PC-9 (cell line): ENCODE results near the gene RAB37. TPM values are rescaled to one million over a fixed set of nuclear protein-coding genes. Genes with fewer than 3 reads are reported as not detected.

Experiments used
- BruUV-seq: library from RNA; stranded (reverse); fragments of 400-500 nt; replicated peaks from 2 replicates; lab custom pipeline; 2021; lab: Mats Ljungman, UMichigan
- CTCF ChIA-PET: fragments of 300-600 bp; sonication (Branson Sonifier 250); formaldehyde crosslinking; loops from one replicate; lab custom pipeline; 2022; ENCODE audit warnings: antibody characterized with exemption; lab: Charles Lee
- POLR2A ChIA-PET: fragments of 300-600 bp; sonication (Branson Sonifier 250); formaldehyde crosslinking; loops from one replicate; lab custom pipeline; 2022; ENCODE audit warnings: antibody characterized with exemption; ENCODE audit not compliant: unreplicated experiment; lab: Charles Lee
- DNase-seq, 2 experiments: peaks; one replicate each; pipeline versions ENCODE4 v3.0.0 to v3.0.0-alpha.2; 2015 to 2022; ENCODE audit warnings: mixed read lengths in 1 of 2
- H2AFZ ChIP-seq: fragments of 200-600 bp; sonication (generic); 2 replicates; pipeline ENCODE4 v1.8.1; 2017; ENCODE audit warnings: antibody characterized with exemption
- H3F3A ChIP-seq: fragments of 200-600 bp; sonication (generic); 2 replicates; pipeline ENCODE4 v1.8.1; 2017; ENCODE audit warnings: antibody characterized with exemption, mild to moderate bottlenecking, low read depth; ENCODE audit not compliant: insufficient read depth
- H3K27ac ChIP-seq: fragments of 200-600 bp; sonication (generic); 2 replicates; pipeline ENCODE4 v1.6.1; 2016; ENCODE audit warnings: mixed run types
- H3K27me3 ChIP-seq: fragments of 200-600 bp; sonication (generic); 2 replicates; pipeline ENCODE4 v1.6.1; 2016; ENCODE audit warnings: low read depth, mixed run types; ENCODE audit not compliant: insufficient read depth
- H3K36me3 ChIP-seq: fragments of 200-600 bp; sonication (generic); 2 replicates; pipeline ENCODE4 v1.6.1; 2016; ENCODE audit warnings: low read depth, mixed run types
- H3K4me1 ChIP-seq: fragments of 200-600 bp; sonication (generic); replicated peaks from 2 replicates; pipeline ENCODE4 v1.6.1; 2016; ENCODE audit warnings: mixed run types; ENCODE audit not compliant: insufficient read depth
- H3K4me2 ChIP-seq: fragments of 200-600 bp; sonication (generic); 2 replicates; pipeline ENCODE4 v1.6.1; 2017; ENCODE audit warnings: mixed run types
- H3K4me3 ChIP-seq: fragments of 200-600 bp; sonication (generic); 2 replicates; pipeline ENCODE4 v1.6.1; 2016; ENCODE audit warnings: mixed run types
- H3K79me2 ChIP-seq: fragments of 200-600 bp; sonication (generic); 2 replicates; pipeline ENCODE4 v1.6.1; 2017; ENCODE audit warnings: low read depth, mixed run types
- H3K9me2 ChIP-seq: fragments of 200-600 bp; sonication (generic); 2 replicates; pipeline ENCODE4 v1.8.1; 2017; ENCODE audit warnings: mild to moderate bottlenecking; ENCODE audit not compliant: insufficient read depth
- H3K9me3 ChIP-seq: fragments of 200-600 bp; sonication (generic); 2 replicates; pipeline ENCODE4 v1.8.1; 2016; ENCODE audit warnings: low read depth; ENCODE audit not compliant: insufficient read depth
- H4K20me1 ChIP-seq: fragments of 200-600 bp; sonication (generic); 2 replicates; pipeline ENCODE4 v1.8.1; 2017; ENCODE audit not compliant: insufficient read depth
- CTCF ChIP-seq: fragments of 200-600 bp; sonication (generic); conservative IDR thresholded peaks from 2 replicates; pipeline ENCODE4 v1.6.1; 2017; ENCODE audit warnings: mixed run types, antibody characterized with exemption, mild to moderate bottlenecking, moderate library complexity
- EZH2 ChIP-seq: fragments of 200-600 bp; sonication (generic); IDR thresholded peaks from 2 replicates; pipeline ENCODE4 v1.8.0; 2017; ENCODE audit warnings: antibody characterized with exemption, low read depth
- intact Hi-C: fragments of 100-400 bp; cut with micrococcal nuclease; formaldehyde crosslinking; loops from one replicate; pipeline ENCODE4 v1.10.0; 2022; ENCODE audit not compliant: unreplicated experiment
- total RNA-seq: library from RNA; stranded (reverse); gene quantifications from 2 replicates; pipeline ENCODE4 v1.2.3, GENCODE V29; 2021

The RAB37 gene
- total RNA-seq, 1 experiment from 2014 or later, result not detected

DNA sequence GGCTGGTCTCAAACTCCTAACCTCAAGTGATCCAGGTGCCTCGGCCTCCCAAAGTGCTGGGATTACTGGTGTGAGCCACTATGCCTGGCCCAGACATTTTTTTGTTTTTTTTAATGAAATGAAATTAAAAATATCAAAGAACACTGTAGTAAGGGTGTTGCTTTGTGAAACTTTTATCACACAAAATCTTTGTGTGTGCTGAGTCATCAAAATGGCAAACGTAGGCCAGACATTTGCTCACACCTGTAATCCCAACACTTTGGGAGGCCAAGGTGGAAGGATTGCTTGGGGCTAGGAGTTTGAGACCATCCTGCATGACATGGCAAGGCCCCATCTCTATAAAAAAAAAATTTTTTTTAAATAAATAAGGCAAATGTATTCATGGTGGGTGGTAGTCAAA lies 29.4 kb downstream of the RAB37 start:
- Histone ChIP-seq H3K79me2 (peaks cover 6% of the 10 kb centered on the region; the same call in 1 of the 2 replicates), H2AFZ (no peak overlapping the region), H3K9me2 (no peaks in the 10 kb centered on the region), H3F3A (peaks cover 33% of the 10 kb centered on the region; the same call in 1 of the 2 replicates), H3K9me3 (no peaks in the 10 kb centered on the region), H3K4me1 (peaks cover 11% of the 10 kb centered on the region), H3K4me2 (no peak overlapping the region), H3K27ac (no peak overlapping the region), H3K4me3 (no peak overlapping the region), H4K20me1 (peaks cover 20% of the 10 kb centered on the region), H3K36me3 (no peaks in the 10 kb centered on the region), H3K27me3 (no peaks in the 10 kb centered on the region)
- BruUV-seq, result no TSS peak
- CTCF ChIA-PET, result no interaction called here
- DNase-seq, result no peak
- POLR2A ChIA-PET, result interaction anchor here (0.6 kb wide), 1 partner anchor 17 kb away, joined by 5 read pairs; no protein-coding TSS in a partner anchor
- TF ChIP-seq CTCF (no peak), EZH2 (no peak)
- intact Hi-C loops, result no loop called here

- TF ChIP-seq EZH2, result no peak
- TF ChIP-seq CTCF, result no peak
- Histone ChIP-seq H3K27me3 (no peaks in the 10 kb centered on the region), H3K4me3 (no peak overlapping the region), H4K20me1 (peaks cover 20% of the 10 kb centered on the region), H2AFZ (no peak overlapping the region), H3K9me3 (no peaks in the 10 kb centered on the region), H3K79me2 (no peaks in the 10 kb centered on the region), H3K4me1 (peaks cover 11% of the 10 kb centered on the region), H3K4me2 (no peak overlapping the region), H3K27ac (no peak overlapping the region), H3F3A (peaks cover 35% of the 10 kb centered on the region; the same call in 1 of the 2 replicates), H3K36me3 (no peaks in the 10 kb centered on the region), H3K9me2 (no peaks in the 10 kb centered on the region)
- DNase-seq, result no peak
- CTCF ChIA-PET, result no interaction called here
- intact Hi-C loops, result no loop called here
- POLR2A ChIA-PET, result no interaction called here
- BruUV-seq, result no TSS peak
Measured at GRCh38 chr17:74767111-74767516, 30.1 kb downstream of the RAB37 start.

- DNase-seq, result peak in 1 of 2 experiments; percentile 34
- ChIA-PET POLR2A (no interaction called here), CTCF (no interaction called here)
- intact Hi-C loops, result no loop called here
- no peak overlapping the region for H3K4me2 ChIP-seq
- peaks cover 21% of the 10 kb centered on the region for H4K20me1 ChIP-seq
- no peak overlapping the region for H3K4me3 ChIP-seq
- BruUV-seq, result no TSS peak
- no peaks in the 10 kb centered on the region for H3K79me2 ChIP-seq
- H3K9me3 ChIP-seq, result no peaks in the 10 kb centered on the region
- H3K27me3 ChIP-seq, result no peaks in the 10 kb centered on the region
- peaks cover 11% of the 10 kb centered on the region for H3K4me1 ChIP-seq
- no peak overlapping the region for H3K27ac ChIP-seq
- no peaks in the 10 kb centered on the region for H3K9me2 ChIP-seq
- H2AFZ ChIP-seq, result no peak overlapping the region
- peaks cover 37% of the 10 kb centered on the region; the same call in 1 of the 2 replicates for H3F3A ChIP-seq
- TF ChIP-seq EZH2, result no peak
- TF ChIP-seq CTCF, result no peak
- 0 out of 2 replicates have a peak, but pooled peaks cover 4% of the 10 kb centered on the region for H3K36me3 ChIP-seq
Measured at GRCh38 chr17:74768069-74768762, 31.2 kb downstream of the RAB37 start.
